ENCODE data around the gene KCNK17.

Gene KCNK17

GRCh38 chr6:39314273-39314795, at the start of gene KCNK17:
Gene KCNK17 (minus strand): TSS chr6:39314419. CDS start chr6:39314320, 99 bp downstream.
- no peak within 1 kb of the TSS for H3K4me3 ChIP-seq (ENCODE audit: low read depth, low read length)
- DNase-seq (ENCODE audit: low read depth), result no peak

GRCh38 chr6:39363280-39363679, 49.1 kb upstream of the KCNK17 start:
- DNase-seq (ENCODE audit: low read depth), result no peak
- H3K4me3 ChIP-seq (ENCODE audit: low read depth, low read length), result no peak overlapping the region
- no peak for TF ChIP-seq CTCF (IDR thresholded peaks at IDR 0.05; ENCODE audit: control insufficient read depth, extremely low read depth, insufficient read depth)

More at GRCh38 chr6:39314273-39314795, at the start of gene KCNK17:
- no peak for TF ChIP-seq CTCF (IDR thresholded peaks at IDR 0.05; ENCODE audit: control insufficient read depth, extremely low read depth, insufficient read depth)

GRCh38 chr6:39362487-39362865, 48.3 kb upstream of the KCNK17 start:
- no peak for TF ChIP-seq CTCF (IDR thresholded peaks at IDR 0.05; ENCODE audit: control insufficient read depth, extremely low read depth, insufficient read depth)
- no peak overlapping the region for H3K4me3 ChIP-seq (ENCODE audit: low read depth, low read length)
- DNase-seq (ENCODE audit: low read depth), result no peak

- no peak overlapping the region for H3K4me3 ChIP-seq (ENCODE audit: low read depth, low read length)
- TF ChIP-seq CTCF (IDR thresholded peaks at IDR 0.05; ENCODE audit: control insufficient read depth, extremely low read depth, insufficient read depth), result peak; percentile 85
Observed at GRCh38 chr6:39361657-39362486, 47.7 kb upstream of the KCNK17 start.

GRCh38 chr6:39360378-39360777, 46.2 kb upstream of the KCNK17 start:
- H3K4me3 ChIP-seq (ENCODE audit: low read depth, low read length), result no peak overlapping the region
- no peak for DNase-seq (ENCODE audit: low read depth)
- TF ChIP-seq CTCF (IDR thresholded peaks at IDR 0.05; ENCODE audit: control insufficient read depth, extremely low read depth, insufficient read depth), result no peak

More at GRCh38 chr6:39361657-39362486, 47.7 kb upstream of the KCNK17 start:
- DNase-seq (ENCODE audit: low read depth), result no peak

- peak; percentile 50 for DNase-seq (ENCODE audit: low read depth)
- no peak overlapping the region for H3K4me3 ChIP-seq (ENCODE audit: low read depth, low read length)
- no peak for TF ChIP-seq CTCF (IDR thresholded peaks at IDR 0.05; ENCODE audit: control insufficient read depth, extremely low read depth, insufficient read depth)
Observed at GRCh38 chr6:39357998-39358686, 43.9 kb upstream of the KCNK17 start.
